Fibroblast of skin of left quadriceps (primary cell): ENCODE measurements around the gene SAE1.

Experiments used
- DNase-seq, 2 experiments: peaks; one replicate each; pipeline ENCODE4 v3.0.0-alpha.2; 2013; ENCODE audit warnings: low read depth in 2 of 2

The SAE1 gene

DNA sequence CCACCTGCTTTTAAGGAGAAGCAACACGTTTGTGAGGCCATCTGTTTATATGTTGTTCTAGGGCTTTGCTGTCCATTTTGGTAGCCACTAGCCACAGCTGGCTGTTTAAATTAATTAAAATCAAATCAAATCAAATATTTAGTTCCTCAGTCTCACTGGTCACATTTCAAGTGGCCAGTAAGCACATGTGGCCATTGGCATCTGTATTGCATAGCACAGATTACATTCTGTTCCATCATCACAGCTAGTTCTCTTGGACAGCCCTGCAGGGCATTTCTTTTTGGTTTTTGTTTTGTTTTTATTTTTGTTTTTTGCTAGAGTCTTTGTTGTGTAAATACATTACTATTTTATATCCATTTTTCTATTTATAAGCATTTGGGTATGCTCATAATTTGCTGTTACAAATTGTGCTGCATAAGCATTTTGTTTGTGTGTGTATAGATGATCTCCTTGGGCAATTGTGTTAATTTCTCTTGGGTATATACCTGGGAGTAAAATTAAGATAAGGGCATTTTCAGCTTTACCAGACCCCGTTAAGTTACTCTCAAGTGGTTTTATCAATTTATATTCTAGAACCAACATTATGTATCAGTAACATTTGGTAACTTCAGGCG is 31.3 kb downstream of the SAE1 start:
- no peak for DNase-seq

DNA sequence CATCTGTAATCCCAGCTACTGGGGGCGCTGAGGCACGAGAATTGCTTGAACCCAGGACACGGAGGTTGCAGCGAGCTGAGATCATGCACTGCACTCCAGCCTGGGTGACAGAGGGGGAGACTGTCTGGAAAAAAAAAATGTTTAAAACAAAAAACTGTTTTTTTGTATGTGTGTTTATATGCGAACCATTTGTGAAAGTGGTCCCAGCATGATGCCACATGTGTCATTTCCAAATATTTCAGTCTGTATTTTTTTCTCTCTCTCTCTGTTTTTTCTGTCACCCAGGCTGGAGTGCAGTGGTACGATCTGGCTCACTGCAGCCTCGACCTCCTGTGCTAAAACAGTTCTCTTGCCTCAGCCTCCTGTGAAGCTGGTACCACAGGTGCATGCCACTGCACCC is 37.4 kb downstream of the SAE1 start:
- no peak for DNase-seq

DNA sequence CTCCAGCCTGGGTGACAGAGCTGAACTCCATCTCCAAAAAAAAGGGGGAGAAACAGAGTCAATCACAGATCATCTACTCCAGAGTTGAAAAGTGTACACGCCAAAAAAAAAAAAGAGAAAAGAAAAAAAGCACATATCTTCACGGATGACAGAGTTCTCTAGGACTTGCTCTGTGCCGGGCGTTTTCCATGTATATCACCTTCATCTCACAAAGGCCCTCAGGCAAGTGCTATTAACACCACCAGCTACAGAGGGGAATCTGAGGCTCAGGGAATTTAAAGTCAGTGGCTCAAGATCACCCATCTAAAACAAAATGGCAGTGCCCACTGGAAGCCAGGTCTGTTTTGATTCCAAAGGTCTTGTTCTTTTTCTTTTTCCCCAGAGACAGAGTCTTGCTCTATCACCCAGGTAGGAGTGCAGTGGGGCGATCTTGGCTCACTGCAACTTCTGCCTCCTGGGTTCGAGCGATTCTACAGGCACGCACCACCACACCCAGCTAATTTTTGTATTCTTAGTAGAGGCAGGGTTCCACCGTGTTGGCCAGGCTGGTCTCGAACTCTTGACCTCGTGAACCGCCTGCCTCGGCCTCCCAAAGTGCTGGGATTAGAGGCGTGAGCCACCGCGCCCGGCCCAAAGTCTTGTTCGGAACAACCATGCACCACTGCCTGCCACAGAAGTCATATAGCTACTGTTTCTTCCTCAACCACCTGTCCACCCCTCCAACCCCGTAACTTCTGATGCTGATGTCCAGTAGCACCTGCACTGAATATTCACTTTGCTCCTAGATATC is 42.2 kb downstream of the SAE1 start:
- no peak for DNase-seq

DNA sequence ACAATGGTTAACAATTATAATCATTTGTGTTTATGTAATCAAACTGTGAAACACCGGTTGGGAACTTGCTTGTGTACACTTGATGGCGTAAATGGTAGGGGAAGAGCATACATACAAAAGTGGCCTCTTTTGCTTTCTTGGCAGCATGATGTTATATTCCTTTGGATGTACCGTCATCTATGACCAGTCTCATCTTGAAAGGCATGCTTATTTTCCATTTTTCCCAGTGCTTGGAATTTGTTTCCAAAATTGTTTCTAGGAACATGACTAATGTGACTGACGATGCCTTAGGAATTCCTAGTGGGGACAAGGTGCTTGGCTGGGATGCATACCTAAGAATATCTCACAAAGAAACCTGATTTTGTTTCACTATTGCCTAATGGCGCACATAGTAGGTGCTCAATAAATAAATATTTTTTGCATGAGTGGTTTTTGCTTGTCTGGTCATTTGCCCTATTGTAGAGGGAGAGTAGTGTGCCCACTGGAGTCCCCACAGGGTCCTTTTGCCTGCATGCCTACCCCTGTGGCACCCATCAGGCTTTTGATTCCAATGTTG is 45.5 kb downstream of the SAE1 start:
- DNase-seq: no peak

DNA sequence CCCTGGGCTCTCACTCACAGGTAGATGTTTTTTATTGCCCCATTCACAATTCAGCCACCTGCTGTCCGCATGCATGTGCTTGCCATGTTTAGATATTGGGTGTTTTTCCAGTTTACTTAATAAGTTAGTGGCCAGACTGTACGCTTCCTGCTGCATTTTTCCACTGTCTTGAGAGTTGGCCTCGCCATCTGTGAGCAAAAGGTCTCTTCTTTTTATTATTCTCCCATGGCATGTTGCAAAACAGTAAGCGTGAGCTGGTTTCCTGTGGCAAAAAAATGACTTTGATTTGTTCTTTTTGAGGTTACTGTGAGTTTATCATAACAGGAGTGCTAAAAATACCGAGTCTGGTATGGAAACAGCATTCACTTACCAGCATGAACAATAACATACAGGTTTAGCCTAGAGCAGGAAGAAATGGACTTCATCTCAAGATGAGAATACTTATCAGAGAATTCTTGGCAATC is 46.0 kb downstream of the SAE1 start:
- DNase-seq: peak; percentile 57 to 64

DNA sequence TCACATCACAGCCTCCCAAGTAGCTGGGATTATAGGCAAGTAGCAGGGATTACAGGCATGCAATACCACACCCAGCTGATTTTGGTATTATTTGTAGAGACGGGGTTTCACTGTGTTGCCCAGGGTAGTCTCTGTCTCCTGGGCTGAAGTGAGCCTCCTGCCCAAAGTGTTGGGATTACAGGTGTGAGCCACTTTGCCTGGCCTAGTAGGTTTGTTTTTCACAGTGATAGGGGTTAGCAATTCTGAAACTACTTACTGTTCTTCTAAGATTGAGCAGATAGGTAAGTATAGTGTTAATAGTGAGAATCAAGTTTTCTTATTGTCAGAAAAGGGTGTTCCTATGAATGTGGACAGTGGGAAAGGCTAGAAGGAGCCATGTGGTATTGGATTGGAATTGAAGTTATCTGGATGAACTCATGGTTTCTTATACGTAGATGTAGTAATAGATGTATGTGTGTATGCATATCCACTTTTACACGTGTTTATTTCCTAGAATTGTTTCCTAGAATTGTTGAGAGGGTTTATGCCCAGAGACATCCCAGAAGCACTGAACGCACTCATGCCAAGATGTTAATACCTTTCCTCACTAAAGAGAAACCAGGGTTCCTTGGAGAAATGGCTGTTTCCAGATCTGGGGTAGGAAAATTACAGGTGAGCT is 49.1 kb downstream of the SAE1 start:
- no peak for DNase-seq

DNA sequence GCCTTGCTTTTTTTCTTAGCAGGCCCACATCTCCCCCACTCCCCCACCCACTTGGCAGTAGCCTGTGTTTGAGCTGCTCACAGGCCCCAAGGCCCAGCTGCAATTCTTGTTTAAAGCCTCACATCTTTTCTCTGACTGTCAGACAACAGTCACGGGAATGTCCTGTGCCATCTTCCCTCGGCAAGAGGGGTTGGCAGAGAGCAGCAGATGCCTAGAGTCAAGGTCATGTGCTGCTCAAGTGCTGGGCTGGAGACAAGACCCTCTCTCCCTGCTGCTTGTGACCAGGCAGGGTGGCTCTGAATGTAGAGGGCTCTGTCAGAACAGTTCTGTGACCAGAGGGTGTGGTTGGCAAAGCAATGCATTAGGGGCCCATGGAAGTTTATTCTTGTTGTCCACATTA is 53.0 kb downstream of the SAE1 start:
- no peak for DNase-seq

DNA sequence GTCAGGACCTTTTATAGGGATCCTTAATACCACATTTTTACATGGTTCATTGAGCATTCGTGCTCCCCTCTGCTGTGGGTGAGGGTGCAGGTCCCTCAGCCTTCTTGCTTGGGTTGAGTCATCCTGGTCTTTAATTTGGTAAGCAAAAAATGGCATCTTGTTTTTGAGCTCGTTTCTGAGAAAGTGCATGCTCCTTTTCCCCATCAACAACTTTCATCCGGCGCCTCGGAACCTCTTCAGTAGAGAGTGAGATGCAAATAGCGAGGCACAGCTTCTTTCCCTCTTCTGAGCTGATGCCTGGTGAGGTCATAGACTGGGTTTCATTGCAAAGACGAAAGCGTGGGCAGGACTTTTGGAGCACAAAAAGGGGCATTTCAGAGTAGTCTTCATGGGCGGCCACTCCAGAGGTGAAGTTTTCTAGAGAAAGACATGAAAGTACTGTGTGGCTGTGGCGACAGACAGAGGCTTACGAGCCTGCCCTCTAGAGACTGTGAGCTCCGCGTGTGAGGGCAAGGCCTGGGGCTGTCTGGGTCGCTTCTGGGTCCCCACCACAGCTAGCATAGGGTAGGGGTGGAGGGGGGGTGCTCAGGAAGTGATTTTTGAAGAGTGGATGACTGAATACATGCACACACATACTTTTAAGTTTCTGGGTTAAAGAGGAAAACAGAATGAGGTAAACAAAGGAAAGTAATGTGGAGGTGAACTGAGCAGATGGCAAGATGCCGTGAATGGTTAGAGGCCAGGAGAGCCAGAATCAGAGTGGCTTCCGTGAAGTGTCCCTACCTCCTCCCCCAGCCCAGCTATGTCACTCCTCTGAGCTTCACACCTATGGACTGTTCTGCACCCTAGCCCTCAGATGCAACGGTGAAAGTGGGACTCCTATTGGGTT is 56.1 kb downstream of the SAE1 start:
- DNase-seq: no peak

DNA sequence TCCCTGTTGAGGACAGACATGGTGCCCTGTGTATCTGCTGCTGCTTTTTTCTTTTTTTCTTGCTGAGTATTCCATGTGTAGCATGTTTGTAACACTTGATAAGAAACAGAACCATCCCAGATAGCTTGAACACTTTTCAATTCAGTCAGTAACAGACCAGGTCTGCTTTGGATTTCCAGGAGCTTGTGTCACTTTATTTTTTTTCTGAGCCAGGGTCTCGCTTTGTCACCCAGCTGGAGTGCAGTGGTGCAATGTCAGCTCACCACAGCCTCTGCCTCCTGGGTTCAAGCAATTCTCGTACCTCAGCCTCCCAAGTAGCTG is 56.7 kb downstream of the SAE1 start:
- no peak for DNase-seq

DNA sequence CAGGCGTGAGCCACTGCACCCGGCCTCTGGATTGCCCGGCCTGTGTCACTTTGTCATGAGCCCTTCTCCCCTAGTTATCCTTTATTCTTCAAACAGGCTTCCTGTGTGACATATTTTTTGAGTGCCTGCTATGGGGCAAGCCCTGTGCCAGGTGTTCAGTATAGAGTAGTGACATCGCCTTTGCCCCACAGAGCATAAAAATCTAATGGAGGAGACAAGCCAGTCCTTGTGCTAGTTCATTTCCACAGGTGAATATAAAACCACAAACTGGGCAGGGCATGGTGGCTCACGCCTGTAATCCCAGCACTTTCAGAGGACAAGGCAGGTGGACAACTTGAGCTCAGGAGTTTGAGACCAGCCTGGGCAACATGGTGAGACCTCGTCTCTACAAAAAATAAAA is 57.2 kb downstream of the SAE1 start:
- DNase-seq: no peak

DNA sequence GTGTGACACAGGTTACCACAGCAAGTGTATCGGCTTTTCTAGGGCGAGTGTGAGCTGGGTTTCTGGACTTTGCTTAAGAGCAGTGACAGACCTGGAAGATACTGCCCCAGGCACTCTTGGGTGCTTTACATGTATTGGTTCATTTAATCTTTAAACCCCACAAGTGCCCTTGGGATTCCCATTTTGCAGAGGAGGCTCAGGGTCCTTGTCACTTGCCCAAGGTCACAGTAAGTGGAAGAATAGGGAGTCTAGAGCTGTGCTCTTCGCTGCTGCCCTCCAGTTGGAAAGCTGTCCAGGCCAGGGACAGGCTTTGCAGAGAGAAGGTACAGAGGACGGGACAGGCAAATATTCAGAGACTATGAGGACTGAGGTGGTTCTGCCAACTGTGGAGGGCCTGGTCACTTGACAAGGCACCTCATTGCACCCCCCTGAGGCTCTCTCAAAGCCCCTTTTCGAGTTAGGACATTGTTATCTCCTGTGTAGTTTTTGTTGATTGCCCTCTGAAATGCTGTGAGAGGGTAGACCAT is 57.9 kb downstream of the SAE1 start:
- no peak for DNase-seq

DNA sequence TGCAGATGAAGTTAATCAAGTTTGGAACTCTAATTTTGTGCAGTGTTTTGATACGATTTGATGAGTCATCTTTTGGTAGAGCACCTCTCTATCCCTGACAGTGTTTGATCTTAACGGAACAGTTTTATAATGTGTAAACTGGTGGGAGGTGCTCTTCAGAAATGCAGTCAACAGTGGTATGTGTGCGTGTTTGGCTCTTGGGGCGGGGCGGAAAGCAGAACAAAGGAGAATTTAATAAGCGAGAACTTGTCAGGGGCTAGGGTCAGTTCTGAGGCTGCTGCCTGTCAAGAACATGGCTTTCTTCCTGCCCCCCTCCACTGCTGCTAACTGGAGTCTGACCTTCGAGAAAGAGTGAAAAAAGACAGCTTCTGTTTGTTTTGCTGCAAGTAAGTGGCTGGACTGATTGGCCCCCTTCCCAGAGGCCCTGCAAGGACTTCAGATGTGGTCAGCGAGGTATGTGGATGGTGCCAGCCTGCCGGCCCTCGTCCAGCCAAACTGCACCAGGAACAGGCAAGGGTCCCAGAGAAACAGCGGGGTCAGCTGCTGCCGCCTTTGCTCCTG is 59.6 kb downstream of the SAE1 start:
- DNase-seq: no peak

DNA sequence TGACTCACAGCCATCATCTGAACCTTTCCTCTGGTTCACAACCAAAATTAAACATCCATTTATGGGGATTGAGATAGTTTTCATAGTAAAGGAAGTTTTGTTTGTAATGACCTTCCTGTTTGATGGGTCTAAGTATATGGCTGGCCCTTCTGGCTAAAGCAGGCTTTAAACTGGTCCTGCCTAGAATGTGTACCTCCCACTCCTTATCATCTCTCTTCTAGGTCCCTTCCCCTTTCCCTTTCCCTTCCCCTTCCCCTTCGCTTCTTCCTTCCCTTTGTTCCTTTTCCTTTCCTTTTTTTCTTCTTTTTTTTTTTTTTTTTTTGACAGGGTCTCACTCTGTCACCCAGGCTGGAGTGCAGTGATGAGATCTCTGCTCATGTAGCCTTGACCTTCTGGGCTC is 64.8 kb downstream of the SAE1 start:
- DNase-seq: no peak

DNA sequence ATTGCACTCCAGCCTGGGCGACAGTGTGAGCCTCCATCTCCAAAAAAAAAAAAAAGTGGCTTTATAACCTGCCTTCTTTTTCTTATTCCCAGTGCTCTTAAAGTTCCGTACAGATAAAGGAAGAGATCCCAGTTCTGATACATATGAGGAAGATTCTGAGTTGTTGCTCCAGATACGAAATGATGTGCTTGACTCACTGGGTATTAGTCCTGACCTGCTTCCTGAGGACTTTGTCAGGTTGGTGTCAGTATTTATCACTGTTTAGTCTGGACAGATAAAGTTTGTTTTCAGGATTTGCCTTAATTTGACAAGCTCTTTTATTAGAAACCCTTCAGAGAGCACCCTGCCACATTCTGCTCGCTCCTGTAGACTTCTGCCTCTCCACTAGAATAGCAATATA is 66.5 kb downstream of the SAE1 start:
- no peak for DNase-seq

DNA sequence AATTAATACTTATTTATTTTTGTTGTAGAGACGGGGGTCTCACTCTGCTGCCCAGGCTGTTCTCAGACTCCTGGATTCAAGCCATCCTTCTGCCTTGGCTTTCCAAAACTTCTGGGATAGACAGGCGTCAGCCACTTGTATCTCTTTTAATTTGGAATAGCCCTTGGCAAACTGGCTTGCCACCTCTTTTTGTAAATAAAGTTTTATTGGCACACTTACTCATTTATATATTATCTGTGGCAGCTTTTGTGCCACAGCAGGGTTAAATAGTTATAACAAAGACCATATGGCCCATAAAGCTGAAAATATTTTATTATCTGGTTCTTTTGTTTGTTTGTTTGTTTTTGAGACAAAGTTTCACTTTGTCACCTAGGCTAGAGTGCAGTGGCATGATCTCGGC is 69.9 kb downstream of the SAE1 start:
- no peak for DNase-seq

DNA sequence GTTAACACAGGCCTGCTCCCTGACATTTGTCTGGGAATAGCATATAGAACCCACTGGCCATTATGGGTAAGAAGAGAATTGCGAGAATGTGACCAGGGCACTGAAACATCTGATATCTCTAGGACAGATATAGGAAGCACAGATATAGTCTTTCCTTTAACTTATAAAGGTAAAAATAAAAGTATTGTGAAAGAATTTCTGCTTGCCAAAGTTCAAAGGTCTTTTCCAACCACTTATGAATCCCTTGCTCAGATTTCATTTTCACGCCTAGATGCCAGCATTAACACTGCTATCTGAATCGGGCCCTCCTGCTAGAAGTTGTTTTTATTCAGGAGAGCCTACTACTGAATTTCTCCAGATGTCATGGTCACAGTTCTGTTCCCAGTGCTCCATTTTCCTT is 72.6 kb downstream of the SAE1 start:
- no peak for DNase-seq

DNA sequence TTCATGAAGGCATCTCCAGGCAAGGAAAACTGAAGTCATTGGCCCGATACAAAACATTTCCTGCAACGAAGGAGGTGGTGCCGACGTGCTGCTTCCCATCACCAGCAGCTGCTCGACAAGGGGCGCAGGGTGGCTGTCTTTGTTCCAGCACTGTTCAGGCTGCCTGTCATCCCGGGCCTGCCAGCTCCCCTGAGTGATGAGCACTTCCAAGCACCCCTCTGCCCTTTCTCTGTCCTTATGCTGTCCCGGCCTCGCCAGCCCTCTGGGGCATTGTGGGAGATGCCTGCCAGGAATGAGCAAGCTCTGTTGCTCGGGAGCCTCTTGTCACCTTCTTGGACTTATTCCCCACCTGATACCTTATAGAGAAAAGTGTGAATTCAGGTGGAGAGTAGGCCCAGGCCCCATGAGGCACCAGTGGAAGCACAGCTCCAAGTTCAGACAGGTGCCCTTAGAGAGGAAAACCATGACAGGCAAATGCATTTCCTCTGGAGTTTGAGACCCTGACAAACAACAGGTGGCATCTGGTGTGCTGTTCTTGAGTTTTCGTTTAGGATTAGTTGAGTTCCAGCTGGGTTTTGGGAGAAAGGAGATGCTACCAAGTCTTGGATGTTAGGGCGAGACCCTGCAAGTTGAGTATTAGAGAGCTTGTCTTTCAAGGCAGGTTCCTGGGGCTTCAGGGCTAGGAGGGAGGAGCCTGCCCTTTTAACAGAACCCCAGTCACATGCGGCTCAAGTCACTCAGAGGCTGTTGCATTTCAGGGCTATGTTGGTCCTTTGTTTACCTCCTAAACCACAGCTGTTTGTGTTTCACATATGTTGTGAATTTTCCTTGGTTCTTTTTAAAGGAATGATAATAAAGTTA is 78.9 kb downstream of the SAE1 start:
- DNase-seq: no peak

DNA sequence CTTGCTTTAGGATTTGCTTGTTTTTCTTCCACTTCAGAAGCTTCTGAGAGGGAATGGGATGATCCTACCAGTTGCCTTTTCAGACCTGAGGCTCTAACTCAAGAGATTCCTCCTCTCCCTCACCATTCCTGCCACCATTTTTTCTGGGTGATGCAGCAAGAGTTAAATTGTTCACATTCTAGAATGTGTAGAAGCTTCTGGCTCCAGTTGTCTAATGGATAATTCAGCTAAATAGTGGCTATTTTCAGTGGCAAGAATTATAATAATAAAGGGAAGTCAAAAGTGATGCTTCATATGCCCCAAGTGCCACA is 79.5 kb downstream of the SAE1 start:
- no peak for DNase-seq

DNA sequence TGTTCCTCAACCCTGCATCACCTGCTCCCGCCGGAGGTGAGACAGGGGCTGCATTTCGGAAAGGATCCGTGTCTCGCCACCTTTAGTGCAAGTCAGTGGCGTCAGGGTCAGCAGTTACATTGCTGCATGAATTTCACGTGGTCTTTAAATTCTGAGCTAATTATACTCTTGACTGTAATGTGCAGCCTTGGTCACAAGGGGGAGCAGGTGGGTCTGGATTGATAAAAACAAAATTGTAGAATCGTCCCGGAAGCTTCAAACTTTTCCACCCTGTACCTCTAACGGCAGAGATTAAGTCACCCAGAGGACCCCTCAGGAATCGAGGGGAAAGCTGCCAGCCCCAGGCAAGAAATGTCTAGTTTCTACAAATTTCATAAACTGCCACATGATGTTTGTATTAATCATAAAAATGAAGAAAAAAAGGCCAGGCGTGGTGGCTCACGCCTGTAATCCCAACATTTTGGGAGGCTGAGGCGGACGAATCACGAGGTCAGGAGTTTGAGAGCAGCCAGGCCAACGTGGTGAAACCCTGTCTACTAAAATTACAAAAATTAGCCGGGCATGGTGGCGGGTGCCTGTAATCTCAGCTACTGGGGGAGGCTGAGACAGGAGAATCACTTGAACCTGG is 80.2 kb downstream of the SAE1 start:
- peak; percentile 72 for DNase-seq

DNA sequence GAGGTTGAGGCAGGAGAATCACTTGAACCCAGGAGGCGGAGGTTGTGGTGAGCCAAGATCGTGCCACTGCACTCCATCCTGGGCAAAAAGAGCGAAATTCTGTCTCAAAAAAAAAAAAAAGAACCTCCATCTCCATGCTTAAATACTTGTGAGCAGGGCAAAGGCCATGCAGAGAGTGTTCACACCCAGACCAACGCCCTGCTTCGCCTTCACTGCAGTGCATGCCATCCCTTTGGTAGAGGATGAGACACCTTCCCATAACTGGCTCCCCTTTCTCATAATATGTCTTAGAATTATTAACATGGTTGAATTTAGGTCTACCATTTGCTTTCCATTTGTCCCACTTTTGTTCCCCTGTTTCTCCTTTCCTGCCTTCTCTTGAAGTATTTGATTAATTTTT is 84.9 kb downstream of the SAE1 start:
- DNase-seq: no peak
